K562 (cell line): ENCODE measurements around the gene PASD1. TPM values are rescaled to one million over a fixed set of nuclear protein-coding genes. Genes with fewer than 3 reads are reported as not detected.

Experiments used
- ASH1L ChIP-seq: fragments of 450-650 bp; IDR thresholded peaks from 2 replicates; pipeline ENCODE4 v1.6.1; 2018; ENCODE audit warnings: borderline replicate concordance, mild to moderate bottlenecking, low read depth; ENCODE audit not compliant: partially characterized antibody
- GTF2A2 ChIP-seq: IDR thresholded peaks from 2 replicates; pipeline ENCODE4 v1.6.1; 2016; ENCODE audit warnings: mild to moderate bottlenecking, missing genetic modification characterization, missing compliant biosample characterization
- KDM5B ChIP-seq: fragments of 200-600 bp; sonication (generic); IDR thresholded peaks from 2 replicates; pipeline ENCODE4 v1.6.1; 2012; ENCODE audit warnings: low read depth, mild to moderate bottlenecking, moderate library complexity, low read length, control low read depth, inconsistent platforms; ENCODE audit not compliant: insufficient replicate concordance
- MCM7 ChIP-seq, 2 experiments: fragments of 450-650 bp; IDR thresholded peaks; 2 replicates each; pipeline ENCODE4 v1.6.1; 2016 to 2018
- NONO ChIP-seq, 2 experiments: fragments of 200-400 bp in 1 of 2; fragments of 450-650 bp in 1 of 2; formaldehyde crosslinking in 1 of 2; IDR thresholded peaks; 2 replicates each; pipeline ENCODE4 v1.6.1; 2017; ENCODE audit warnings: low read depth in 2 of 2, mild to moderate bottlenecking in 2 of 2, moderate library complexity in 2 of 2, low read length in 1 of 2
- PTRF ChIP-seq: fragments of 450-650 bp; IDR thresholded peaks from 2 replicates; pipeline ENCODE4 v1.6.1; 2016; ENCODE audit warnings: mild to moderate bottlenecking, missing genetic modification characterization, missing compliant biosample characterization
- RCOR1 ChIP-seq, 2 experiments: IDR thresholded peaks; 2 replicates each; pipeline ENCODE4 v1.6.1; 2012; ENCODE audit warnings: low read depth in 2 of 2, low read length in 2 of 2, borderline replicate concordance in 1 of 2, improper control_type of control experiment in 1 of 2
- ZKSCAN1 ChIP-seq: fragments of 150-350 bp; IDR thresholded peaks from 2 replicates; pipeline ENCODE4 v1.6.1; 2016; ENCODE audit warnings: low read depth, low read length
- ZNF133 ChIP-seq: fragments of 250-450 bp; sonication (Bioruptor Pico); IDR thresholded peaks from 2 replicates; pipeline ENCODE4 v1.4.0; 2020; ENCODE audit warnings: mild to moderate bottlenecking
- polyA plus RNA-seq, 8 experiments: library from polyadenylated mRNA; depleted of rRNA in 4 of 8; stranded (reverse) in 5 of 8; unstranded in 3 of 8; fragments of >200 nt; fragmentation: Nextera tagmentation in 2 of 8; fragmentation: Illumina TruSeq in 1 of 8; extraction: Ambion mirVana in 2 of 8; extraction: Trizol in 1 of 8; gene quantifications; 2 replicates each; pipeline versions ENCODE4 v1.2.1 to v1.2.3, GENCODE V29; 2011 to 2014; ENCODE audit warnings: inconsistent platforms in 1 of 8, missing spikeins in 1 of 8
- total RNA-seq, 7 experiments: library from RNA; depleted of rRNA in 6 of 7; stranded (reverse); fragments of >200 nt in 6 of 7; fragmentation: Illumina TruSeq in 2 of 7; extraction: Trizol in 2 of 7; gene quantifications; 2 replicates each; pipeline versions ENCODE4 v1.2.1 to v1.2.3, GENCODE V29; 2011 to 2021; ENCODE audit warnings: low replicate concordance in 1 of 7
- TF ChIP-seq, protein P1 (sequence below): fragments of 450-650 bp; IDR thresholded peaks from 2 replicates; pipeline ENCODE4 v1.6.1; 2016; ENCODE audit warnings: mild to moderate bottlenecking
- TF ChIP-seq, protein P2 (sequence below): sonication (generic); formaldehyde crosslinking; IDR thresholded peaks from 2 replicates; pipeline ENCODE4 v1.8.0; 2022; ENCODE audit warnings: mild to moderate bottlenecking, missing genetic modification reagents
- TF ChIP-seq, protein P3 (sequence below): sonication (generic); formaldehyde crosslinking; IDR thresholded peaks from 2 replicates; pipeline ENCODE4 v1.8.1; 2023; ENCODE audit warnings: missing genetic modification reagents, mild to moderate bottlenecking, borderline replicate concordance
- TF ChIP-seq, protein P4 (sequence below): conservative IDR thresholded peaks from 2 replicates; pipeline ENCODE4 v1.6.1; 2011; ENCODE audit warnings: low read depth, mild to moderate bottlenecking, low read length; ENCODE audit not compliant: control insufficient read depth

PASD1 gene
- total and polyA plus RNA-seq, 9 of the 15 experiments (the other 6 are each of a cell fraction or from before 2014, with no cell fraction given), result 1.7 to 12.8 (median 9.6) TPM

DNA sequence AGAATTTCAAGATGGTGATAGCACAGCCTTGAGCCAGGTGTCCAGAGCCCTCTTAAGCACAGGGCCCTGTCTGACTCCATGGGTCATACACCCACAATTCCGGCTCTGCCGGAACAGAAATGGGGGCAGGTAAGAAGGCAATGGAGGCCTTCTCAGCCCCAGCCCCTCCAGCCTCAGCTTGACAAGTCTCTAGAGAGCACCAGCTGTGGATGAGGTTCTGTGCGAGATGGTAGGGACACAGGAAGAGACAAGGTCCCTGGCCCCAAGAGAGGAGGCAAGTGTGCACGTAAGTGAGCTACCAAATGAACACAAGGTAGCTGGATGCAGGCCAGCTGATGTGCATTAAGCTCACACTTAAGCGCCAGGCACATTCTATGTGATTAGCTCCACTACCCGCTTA lies 129.3 kb downstream of the PASD1 start (continued):
- TF ChIP-seq, protein P1, sequence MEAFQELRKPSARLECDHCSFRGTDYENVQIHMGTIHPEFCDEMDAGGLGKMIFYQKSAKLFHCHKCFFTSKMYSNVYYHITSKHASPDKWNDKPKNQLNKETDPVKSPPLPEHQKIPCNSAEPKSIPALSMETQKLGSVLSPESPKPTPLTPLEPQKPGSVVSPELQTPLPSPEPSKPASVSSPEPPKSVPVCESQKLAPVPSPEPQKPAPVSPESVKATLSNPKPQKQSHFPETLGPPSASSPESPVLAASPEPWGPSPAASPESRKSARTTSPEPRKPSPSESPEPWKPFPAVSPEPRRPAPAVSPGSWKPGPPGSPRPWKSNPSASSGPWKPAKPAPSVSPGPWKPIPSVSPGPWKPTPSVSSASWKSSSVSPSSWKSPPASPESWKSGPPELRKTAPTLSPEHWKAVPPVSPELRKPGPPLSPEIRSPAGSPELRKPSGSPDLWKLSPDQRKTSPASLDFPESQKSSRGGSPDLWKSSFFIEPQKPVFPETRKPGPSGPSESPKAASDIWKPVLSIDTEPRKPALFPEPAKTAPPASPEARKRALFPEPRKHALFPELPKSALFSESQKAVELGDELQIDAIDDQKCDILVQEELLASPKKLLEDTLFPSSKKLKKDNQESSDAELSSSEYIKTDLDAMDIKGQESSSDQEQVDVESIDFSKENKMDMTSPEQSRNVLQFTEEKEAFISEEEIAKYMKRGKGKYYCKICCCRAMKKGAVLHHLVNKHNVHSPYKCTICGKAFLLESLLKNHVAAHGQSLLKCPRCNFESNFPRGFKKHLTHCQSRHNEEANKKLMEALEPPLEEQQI, result no peak
- TF ChIP-seq, protein P2, sequence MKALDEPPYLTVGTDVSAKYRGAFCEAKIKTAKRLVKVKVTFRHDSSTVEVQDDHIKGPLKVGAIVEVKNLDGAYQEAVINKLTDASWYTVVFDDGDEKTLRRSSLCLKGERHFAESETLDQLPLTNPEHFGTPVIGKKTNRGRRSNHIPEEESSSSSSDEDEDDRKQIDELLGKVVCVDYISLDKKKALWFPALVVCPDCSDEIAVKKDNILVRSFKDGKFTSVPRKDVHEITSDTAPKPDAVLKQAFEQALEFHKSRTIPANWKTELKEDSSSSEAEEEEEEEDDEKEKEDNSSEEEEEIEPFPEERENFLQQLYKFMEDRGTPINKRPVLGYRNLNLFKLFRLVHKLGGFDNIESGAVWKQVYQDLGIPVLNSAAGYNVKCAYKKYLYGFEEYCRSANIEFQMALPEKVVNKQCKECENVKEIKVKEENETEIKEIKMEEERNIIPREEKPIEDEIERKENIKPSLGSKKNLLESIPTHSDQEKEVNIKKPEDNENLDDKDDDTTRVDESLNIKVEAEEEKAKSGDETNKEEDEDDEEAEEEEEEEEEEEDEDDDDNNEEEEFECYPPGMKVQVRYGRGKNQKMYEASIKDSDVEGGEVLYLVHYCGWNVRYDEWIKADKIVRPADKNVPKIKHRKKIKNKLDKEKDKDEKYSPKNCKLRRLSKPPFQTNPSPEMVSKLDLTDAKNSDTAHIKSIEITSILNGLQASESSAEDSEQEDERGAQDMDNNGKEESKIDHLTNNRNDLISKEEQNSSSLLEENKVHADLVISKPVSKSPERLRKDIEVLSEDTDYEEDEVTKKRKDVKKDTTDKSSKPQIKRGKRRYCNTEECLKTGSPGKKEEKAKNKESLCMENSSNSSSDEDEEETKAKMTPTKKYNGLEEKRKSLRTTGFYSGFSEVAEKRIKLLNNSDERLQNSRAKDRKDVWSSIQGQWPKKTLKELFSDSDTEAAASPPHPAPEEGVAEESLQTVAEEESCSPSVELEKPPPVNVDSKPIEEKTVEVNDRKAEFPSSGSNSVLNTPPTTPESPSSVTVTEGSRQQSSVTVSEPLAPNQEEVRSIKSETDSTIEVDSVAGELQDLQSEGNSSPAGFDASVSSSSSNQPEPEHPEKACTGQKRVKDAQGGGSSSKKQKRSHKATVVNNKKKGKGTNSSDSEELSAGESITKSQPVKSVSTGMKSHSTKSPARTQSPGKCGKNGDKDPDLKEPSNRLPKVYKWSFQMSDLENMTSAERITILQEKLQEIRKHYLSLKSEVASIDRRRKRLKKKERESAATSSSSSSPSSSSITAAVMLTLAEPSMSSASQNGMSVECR (CRISPR knock-in tag), result no peak
- TF ChIP-seq ASH1L (no peak), MCM7 (IDR thresholded peaks at IDR 0.05) (no peak), RCOR1 (IDR thresholded peaks at IDR 0.05; ENCODE audit: borderline replicate concordance in 1 of 2, low read depth in 2 of 2, low read length in 2 of 2) (no peak), KDM5B (no peak), ZNF133 (CRISPR knock-in tag) (no peak), GTF2A2 (tag) (no peak), NONO (IDR thresholded peaks at IDR 0.05; ENCODE audit: low read depth in 2 of 2, low read length in 1 of 2) (no peak), PTRF (tag) (no peak), ZKSCAN1 (no peak)
- TF ChIP-seq, protein P3, sequence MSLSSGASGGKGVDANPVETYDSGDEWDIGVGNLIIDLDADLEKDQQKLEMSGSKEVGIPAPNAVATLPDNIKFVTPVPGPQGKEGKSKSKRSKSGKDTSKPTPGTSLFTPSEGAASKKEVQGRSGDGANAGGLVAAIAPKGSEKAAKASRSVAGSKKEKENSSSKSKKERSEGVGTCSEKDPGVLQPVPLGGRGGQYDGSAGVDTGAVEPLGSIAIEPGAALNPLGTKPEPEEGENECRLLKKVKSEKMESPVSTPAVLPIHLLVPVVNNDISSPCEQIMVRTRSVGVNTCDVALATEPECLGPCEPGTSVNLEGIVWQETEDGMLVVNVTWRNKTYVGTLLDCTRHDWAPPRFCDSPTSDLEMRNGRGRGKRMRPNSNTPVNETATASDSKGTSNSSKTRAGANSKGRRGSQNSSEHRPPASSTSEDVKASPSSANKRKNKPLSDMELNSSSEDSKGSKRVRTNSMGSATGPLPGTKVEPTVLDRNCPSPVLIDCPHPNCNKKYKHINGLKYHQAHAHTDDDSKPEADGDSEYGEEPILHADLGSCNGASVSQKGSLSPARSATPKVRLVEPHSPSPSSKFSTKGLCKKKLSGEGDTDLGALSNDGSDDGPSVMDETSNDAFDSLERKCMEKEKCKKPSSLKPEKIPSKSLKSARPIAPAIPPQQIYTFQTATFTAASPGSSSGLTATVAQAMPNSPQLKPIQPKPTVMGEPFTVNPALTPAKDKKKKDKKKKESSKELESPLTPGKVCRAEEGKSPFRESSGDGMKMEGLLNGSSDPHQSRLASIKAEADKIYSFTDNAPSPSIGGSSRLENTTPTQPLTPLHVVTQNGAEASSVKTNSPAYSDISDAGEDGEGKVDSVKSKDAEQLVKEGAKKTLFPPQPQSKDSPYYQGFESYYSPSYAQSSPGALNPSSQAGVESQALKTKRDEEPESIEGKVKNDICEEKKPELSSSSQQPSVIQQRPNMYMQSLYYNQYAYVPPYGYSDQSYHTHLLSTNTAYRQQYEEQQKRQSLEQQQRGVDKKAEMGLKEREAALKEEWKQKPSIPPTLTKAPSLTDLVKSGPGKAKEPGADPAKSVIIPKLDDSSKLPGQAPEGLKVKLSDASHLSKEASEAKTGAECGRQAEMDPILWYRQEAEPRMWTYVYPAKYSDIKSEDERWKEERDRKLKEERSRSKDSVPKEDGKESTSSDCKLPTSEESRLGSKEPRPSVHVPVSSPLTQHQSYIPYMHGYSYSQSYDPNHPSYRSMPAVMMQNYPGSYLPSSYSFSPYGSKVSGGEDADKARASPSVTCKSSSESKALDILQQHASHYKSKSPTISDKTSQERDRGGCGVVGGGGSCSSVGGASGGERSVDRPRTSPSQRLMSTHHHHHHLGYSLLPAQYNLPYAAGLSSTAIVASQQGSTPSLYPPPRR (CRISPR knock-in tag), result no peak
- TF ChIP-seq, protein P4, sequence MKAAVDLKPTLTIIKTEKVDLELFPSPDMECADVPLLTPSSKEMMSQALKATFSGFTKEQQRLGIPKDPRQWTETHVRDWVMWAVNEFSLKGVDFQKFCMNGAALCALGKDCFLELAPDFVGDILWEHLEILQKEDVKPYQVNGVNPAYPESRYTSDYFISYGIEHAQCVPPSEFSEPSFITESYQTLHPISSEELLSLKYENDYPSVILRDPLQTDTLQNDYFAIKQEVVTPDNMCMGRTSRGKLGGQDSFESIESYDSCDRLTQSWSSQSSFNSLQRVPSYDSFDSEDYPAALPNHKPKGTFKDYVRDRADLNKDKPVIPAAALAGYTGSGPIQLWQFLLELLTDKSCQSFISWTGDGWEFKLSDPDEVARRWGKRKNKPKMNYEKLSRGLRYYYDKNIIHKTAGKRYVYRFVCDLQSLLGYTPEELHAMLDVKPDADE, result no peak
